Retina (tissue), 1 donor: ENCODE data around the gene SNRNP48.

Experiments used
- DNase-seq: peaks from one replicate; pipeline ENCODE4 v3.0.0-alpha.2; 2016

Gene SNRNP48

DNA sequence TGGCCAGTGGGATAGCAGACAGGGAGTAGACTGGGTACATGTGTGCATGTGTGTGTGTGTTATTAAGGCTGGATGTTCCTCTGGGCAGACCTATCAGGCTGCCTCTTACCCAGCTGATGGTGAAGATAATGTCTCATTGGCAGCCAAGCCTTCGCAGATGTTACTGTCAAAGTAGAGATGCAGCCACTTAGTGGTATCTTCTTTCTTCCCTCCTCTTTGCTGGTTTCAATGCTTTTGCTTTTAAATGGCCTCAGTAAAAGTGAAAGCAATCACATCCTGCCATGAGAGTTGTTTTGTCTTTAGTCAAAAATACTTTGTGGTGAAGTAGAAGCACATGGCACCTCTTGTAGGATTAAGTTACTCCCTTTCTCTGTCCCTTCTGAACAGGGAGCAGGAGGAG, 57.5 kb downstream of the SNRNP48 start:
- DNase-seq, result no peak

DNA sequence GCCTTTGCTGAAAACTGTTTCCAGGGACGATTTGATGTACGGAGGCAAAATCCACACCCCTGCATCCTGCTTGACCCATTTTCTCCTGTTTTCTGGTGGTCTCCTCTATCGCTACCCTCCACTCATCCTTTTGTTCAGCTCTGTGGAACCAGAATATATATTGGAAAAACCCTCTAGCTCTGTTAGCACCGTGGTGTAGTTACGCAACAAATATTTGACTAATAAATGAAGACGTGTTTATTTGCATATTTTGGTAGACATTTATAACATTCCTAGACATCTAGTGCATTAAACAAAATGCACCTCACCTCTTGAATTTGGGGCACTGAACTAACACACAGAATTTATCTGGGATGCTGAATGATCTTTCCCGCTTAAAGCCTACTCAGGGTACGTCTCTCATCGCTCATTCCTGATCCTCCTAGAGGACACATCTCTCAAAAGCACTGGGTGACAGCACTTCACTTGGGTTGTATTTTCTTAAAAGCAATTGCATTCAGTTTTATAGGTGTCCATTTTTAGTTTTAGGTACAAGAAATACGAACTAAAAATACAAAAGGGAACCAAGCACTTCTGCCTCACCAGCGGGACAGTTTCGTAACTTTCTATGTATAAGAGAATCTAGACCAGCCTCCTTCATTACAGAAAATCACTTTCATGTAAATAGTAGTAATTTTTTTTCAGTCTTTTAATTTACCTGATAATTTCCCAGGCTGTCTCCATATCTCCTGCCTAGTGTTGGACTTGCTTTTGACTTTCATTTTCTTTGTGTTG, 59.2 kb downstream of the SNRNP48 start:
- no peak for DNase-seq

DNA sequence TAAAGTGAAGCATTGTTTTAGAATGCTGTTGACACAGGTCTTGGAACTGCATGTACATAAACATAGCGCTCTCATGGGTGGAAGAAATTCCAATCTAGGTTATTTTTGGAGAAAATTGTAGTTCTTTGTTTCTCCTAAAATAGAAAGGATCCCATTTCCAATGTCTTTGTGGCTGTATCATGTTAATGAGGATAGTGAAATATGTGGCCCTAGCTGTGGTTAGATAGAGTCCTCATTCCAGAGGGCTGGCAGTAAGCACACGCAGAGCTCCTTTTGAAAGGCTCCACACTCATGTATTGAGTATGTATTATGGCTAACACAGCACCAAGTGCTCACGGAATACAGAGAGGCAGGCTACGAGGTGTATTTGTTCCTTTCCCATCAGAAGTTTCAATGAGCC, 60.9 kb downstream of the SNRNP48 start:
- no peak for DNase-seq

DNA sequence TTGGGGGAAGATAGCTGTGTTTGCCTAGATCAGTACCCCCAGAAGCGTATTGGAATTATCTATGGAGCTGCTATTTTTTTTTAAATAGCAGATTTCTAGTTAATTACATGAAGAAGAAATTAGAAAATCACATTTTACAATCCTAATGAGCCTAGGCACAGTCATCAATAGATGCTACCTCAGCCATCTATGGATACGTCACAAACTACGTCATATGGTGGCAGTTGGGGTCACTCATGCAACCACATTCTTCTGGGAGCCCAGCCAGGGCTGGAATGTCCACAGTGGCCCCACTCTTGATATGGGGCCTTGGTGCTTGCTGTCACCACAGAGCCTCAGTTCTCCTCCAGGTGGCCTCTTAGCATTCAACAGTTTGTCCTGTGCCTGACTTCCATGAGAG, 63.0 kb downstream of the SNRNP48 start:
- DNase-seq, result no peak

DNA sequence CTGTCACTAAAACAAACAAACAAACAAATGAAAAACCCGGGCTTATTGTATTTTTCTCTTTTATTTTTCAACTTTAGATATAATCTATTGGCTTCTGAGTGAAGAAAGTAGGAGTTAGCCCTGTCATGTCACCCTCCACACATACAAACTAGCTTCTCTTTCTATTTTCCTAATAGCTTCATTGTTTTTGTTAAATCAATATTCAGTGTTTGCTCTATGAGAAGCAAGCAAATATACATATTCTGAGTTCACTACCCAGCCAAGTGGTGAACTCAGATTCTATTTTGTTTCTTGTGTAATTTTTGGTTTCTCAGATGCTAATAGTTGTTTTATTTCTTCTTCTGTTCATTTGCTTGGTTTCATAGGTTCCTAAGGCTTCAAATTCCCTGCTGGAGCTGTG, 66.4 kb downstream of the SNRNP48 start:
- DNase-seq, result no peak

DNA sequence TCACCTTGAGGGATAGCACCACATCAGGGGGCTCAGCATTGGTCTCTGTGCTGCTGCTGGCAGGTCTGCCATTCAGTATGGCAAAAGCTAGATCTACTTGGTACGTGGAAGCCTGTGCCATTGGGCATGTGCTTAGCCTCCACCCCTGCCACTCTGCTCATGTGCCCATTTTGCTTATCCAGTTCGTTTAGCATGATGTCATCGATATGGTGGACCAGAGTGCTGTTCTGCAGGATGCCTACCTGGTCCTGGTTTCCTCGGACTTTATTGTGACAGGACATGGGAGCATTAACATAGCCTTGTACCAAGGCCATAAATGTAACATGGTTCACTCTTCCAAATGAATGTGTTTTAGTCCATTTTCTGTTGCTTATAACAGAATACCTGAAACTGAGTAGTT, 68.5 kb downstream of the SNRNP48 start:
- DNase-seq, result no peak

DNA sequence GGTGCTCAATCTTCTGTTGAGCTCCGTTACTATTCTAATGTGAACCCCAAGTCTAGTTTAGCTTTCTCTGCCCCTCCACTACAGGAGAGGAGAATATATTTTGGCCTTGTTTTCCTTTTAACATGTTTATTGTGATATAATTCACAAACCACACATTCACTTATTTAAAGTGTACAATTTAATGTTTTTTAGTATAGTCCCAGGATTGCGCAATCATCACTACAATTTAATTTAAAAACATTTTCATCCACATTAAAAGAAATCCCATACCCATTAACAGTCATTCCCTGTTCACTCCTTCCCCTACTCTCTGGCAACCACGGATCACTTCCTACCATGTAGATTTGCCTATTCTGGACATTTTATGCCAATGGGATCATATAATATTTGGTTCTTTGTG, 71.4 kb downstream of the SNRNP48 start:
- no peak for DNase-seq
